Measurements from ENCODE around the gene CFAP20DC. TPM values are rescaled to one million over a fixed set of nuclear protein-coding genes. Genes with fewer than 3 reads are reported as not detected.
"Not testable (repeated sequence)": the region's sequence is repeated elsewhere in the genome, so short reads cannot be mapped to it uniquely, and the experiment has no call there.

Gene CFAP20DC
- total and polyA plus RNA-seq, 2 of the 8 experiments (the other 6 are each of a cell fraction or from before 2014, with no cell fraction given): 2.2 to 2.8 TPM

- H3K4me1 ChIP-seq (replicated peaks in 1 of 4; ENCODE audit: control insufficient read depth in 3 of 4, insufficient read depth in 4 of 4, low read length in 3 of 4); H3K14ac ChIP-seq (ENCODE audit: insufficient read length); CTCF ChIA-PET (ENCODE audit: partially characterized antibody); H3K23me2 ChIP-seq (ENCODE audit: low read depth, low read length); H2AFZ ChIP-seq (ENCODE audit: low read length); H3K9me3 ChIP-seq (ENCODE audit: insufficient read depth in 2 of 2, low read depth in 1 of 2, low read length in 1 of 2); H3K79me1 ChIP-seq (ENCODE audit: low read depth, low read length); H3K79me2 ChIP-seq (ENCODE audit: control insufficient read depth in 1 of 2, insufficient read depth in 2 of 2, low read length in 2 of 2); H2BK15ac ChIP-seq (ENCODE audit: low read length); H2BK12ac ChIP-seq (ENCODE audit: low read depth, low read length); H2BK5ac ChIP-seq (ENCODE audit: low read depth, low read length); H3K4ac ChIP-seq (replicated peaks; ENCODE audit: insufficient read length, low read depth, low read length); H3K56ac ChIP-seq (replicated peaks; ENCODE audit: insufficient read length, low read depth, low read length); H2BK120ac ChIP-seq (replicated peaks; ENCODE audit: low read depth, low read length); H3K27ac ChIP-seq (ENCODE audit: low read depth, low read length); H4K91ac ChIP-seq (replicated peaks; ENCODE audit: insufficient read length, low read length); H3K18ac ChIP-seq (ENCODE audit: extremely low read depth, low read length); H3K27me3 ChIP-seq (replicated peaks in 1 of 4; ENCODE audit: control insufficient read depth in 3 of 4, extremely low read depth in 1 of 4, insufficient read depth in 3 of 4, low read length in 3 of 4); H3K4me2 ChIP-seq (ENCODE audit: insufficient read depth in 1 of 2, low read depth in 2 of 2, low read length in 2 of 2); H4K20me1 ChIP-seq (replicated peaks in 1 of 2; ENCODE audit: control insufficient read depth in 1 of 2, insufficient read depth in 2 of 2, low read length in 2 of 2); FAIRE-seq; H4K5ac ChIP-seq (ENCODE audit: insufficient read length, low read depth, low read length); H3K23ac ChIP-seq (ENCODE audit: insufficient read length); H2AK5ac ChIP-seq (ENCODE audit: low read depth, low read length); H2BK20ac ChIP-seq (ENCODE audit: low read length); H3K36me3 ChIP-seq (ENCODE audit: control insufficient read depth in 2 of 4, insufficient read depth in 4 of 4, low read length in 3 of 4); H3K9ac ChIP-seq (replicated peaks in 1 of 4; ENCODE audit: extremely low read depth in 1 of 4, low read depth in 3 of 4, low read length in 3 of 4); H4K8ac ChIP-seq (ENCODE audit: extremely low read depth, insufficient read depth, low read length): not testable (repeated sequence)
- WGBS, 2 experiments (ENCODE audit: extremely low coverage in 1 of 2, insufficient coverage in 1 of 2, insufficient read length in 1 of 2, insufficient replicate concordance in 2 of 2, low coverage in 1 of 2, low lambda C conversion rate in 2 of 2, missing lambda C conversion rate in 1 of 2): 76% methylated on average over 12 of the region's 34 CpGs; no CpG with 5 or more reads in 1 of the 2 experiments
- POLR2A ChIA-PET (ENCODE audit: partially characterized antibody): interaction anchor here (0.9 kb wide), 1 partner anchor 111 kb away, joined by 3 read pairs; no protein-coding TSS in a partner anchor
- TF ChIP-seq YY1 (IDR thresholded peaks at IDR 0.05; ENCODE audit: low read depth, low read length): peak; percentile 47; the same call in 1 of the 2 replicates
- DNase-seq (ENCODE audit: low read depth in 1 of 2, low spot score in 2 of 2): peak in 1 of 2 experiments; percentile 74
- H3K4me3 ChIP-seq (ENCODE audit: extremely low read depth in 1 of 4, insufficient read depth in 2 of 4, low read depth in 3 of 4, low read length in 4 of 4): peak overlapping the region in 2 of 4 experiments; percentile 30 to 53; a peak in 4 of 8 replicates
These were observed 207.6 kb downstream of the CFAP20DC start for GRCh38 chr3:58842050-58842747.

Data from H1 (cell line).